GM18511 (cell line): ENCODE results near the gene DLK1.

ENCODE experiments used
- ATAC-seq: cut with Tn5 transposase; IDR thresholded peaks from one replicate; pipeline ENCODE4 v1.9.1; 2021; ENCODE audit warnings: mild to moderate bottlenecking, moderate library complexity; ENCODE audit not compliant: unreplicated experiment

Gene DLK1

DNA sequence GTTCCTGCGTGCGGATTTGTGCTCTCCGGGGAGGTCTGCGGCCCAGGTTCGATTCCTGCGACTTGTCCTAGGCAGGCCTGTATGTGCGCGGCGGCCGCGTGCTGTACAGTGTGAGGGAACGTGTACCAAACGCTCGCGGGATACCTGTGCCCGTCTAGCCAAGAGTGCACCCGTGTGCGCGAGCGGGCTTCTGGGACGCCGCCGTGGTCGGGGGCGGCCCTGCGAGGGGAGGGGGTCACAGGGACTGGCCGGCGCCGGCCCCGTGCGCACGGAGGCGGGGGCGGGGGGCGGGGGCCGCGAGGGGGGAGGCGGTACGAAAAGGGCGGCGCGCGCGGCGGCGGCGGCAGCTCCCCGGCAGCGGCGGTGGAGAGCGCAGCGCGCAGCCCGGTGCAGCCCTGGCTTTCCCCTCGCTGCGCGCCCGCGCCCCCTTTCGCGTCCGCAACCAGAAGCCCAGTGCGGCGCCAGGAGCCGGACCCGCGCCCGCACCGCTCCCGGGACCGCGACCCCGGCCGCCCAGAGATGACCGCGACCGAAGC is at the start of gene DLK1:
DLK1 (plus strand) TSS at position 343 of the 536 bp plus-strand sequence; CDS start at position 520, 177 bp downstream.
- no peak for ATAC-seq

DNA sequence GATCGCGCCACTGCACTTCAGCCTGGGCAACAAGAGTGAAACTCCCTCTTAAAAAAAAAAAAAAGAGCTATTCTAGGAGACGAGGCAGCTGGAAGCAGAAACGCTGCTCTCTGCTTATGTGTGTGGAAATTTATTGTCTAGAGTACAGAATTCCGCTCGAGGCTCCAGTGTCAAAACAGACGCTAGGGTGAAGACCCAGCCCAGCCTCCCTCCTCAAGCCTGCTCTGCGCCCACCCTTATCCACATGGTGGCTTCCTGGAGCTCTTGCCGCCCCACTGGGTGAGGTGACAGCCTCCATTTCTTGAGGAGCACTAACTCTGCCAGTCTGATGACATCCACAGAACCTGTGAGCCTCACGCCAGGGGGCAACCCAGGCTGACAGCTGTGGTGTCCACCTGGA is 49.5 kb upstream of the DLK1 start:
- no peak for ATAC-seq

DNA sequence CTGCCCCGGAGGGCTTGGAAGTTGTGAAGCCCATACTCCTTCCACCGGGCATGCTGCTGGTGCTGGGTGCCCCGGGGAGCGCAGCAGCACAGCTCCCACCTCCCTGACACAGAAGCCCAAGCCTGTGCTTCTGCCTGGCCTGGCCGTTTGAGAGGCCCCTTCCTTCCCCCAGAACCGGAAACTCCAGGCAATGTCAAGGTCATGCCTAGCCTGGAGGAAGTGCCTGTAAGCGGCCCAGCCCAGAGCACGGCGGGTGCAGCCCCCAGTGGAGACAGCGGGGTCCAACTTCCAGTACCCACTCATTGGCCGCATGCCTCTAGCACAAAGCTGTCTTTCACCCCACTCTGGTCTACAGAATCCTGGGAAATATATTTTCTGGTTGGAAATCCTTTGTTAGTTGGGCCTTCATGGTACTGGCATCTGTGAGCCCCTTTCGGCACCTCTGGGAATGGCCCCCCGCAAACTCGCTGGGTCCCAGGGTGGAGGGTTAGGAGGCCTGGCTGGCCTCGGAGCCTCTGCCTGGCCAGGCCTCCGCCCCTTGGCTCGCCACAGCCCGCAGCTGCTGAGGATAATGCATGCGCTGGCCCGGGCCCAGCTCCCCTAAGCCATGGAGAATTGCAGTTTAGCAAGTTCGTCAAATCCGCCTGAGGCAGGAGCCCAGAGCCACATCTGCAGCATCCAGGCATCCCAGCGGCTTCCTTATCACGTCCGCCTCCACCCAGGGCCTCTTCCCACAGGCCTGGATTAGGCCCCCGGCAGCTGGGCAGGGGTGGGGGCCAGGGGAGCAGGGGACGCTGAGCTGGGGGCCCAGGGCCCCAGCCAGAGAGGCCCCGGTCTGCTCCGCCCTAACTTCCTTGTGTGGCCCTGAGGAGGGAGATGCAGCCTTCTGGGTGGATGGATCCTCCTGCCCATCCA is 48.9 kb upstream of the DLK1 start:
- ATAC-seq, result no peak

- no peak for ATAC-seq
Observed at GRCh38 chr14:100678469-100678828, 48.2 kb upstream of the DLK1 start.

DNA sequence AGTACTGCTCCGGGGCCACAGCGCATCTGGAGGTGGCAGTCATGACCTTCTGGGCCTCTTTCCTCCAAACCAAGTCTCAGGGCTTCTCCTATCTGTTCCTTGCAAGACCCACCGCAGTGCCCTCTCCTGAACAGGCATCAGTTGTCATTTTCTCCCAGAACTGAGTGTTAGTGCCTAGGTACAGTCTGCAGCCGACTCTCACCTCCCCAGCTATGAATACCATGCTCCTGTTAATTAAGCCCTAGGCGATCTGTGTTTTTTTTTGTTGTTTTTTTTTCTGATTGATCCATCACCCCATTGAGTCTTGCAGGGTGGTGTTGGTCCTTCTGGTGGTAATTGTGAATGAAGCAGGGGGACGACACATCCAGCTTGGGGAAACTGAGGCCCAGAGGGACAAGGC is 47.5 kb upstream of the DLK1 start:
- no peak for ATAC-seq

DNA sequence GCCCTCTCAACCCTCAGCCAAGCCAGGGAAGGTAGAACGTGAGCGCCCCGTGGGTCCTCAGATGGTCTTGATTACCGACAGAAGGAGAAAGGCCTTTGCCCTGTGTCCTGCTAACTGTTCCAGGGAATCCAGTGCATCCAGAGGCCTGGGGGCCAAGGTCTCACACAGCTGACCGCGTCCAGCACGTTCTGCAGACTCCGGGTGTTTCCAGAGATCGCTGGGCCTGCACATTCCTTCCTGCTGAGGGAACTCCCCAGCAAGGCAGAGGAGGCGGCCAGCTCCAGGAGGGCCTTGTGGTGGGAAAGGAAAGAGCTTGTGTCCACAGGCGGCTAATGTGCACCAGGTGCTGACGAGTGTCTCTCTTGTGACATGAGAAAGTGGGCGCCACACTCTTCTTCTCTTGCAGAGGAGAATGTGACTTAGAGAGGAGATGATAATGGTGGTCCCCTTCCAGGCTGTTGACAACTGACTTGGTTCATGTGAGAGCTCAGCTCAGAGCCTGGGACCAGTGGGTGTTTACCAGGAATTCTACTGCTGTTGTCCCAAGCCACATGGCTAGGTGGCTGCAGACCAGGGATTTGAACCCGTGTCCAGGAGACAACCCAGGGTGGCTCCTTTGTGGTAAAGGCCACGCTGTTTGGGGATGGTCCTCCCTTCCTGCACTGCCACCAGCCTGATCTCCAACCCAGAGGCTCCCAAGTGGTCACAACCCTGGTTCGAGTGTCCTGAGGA is 46.8 kb upstream of the DLK1 start:
- no peak for ATAC-seq

DNA sequence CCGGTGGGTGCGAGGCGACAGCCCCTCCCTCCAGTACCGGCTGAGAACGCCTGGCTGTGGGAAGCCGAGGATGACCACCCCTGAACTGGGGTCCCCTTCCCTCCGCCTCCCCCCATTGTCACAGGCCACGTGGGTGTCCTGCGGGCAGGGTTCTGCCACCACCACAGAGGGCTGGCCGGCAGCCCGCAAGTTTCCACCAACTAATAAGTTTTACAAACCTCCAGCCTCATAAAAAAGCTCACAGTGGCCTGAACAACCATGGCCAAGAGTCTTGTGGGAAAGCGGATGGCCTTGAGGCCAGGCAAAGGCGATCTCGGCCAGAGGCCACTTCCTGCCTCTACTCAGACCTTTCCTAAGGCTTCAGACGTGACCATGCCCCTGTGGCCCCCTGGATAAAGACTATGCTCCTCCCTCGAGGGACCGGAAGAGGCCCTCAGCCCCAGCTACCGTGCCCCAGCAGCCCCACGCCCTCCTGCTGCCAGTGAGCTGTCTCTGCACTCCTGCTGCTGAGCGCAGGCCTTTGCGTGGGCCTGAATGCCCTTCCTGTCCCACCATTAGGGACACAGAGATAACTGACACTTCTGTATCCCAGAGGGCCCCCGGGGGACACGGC is 46.1 kb upstream of the DLK1 start:
- ATAC-seq, result no peak

- no peak for ATAC-seq
Observed at GRCh38 chr14:100681111-100681510, 45.6 kb upstream of the DLK1 start.

GRCh38 chr14:100682749-100683148 is 43.9 kb upstream of the DLK1 start:
- ATAC-seq, result no peak

- no peak for ATAC-seq
Observed at GRCh38 chr14:100683578-100683977, 43.1 kb upstream of the DLK1 start.

GRCh38 chr14:100684154-100684553 is 42.5 kb upstream of the DLK1 start:
- ATAC-seq, result no peak

DNA sequence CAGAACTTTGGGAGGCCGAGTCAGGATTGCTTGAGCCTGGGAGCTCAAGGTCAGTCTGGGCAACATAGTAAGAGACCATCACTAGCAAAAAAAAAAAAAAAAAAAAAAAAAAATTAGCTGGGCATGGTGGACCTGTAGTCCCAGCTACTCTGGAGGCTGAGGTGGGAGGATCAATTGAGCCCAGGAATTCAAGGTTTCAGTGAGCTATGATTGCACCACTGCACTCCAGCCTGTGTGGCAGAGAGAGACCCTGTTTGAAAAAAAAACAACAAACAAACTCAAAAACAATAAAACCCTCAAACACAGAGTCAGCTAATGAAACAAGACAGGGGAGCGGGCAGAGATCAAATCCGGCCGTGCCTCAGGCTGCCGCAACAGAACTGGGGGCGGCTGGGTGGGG is 41.7 kb upstream of the DLK1 start:
- ATAC-seq, result no peak

GRCh38 chr14:100686858-100687257 is 39.8 kb upstream of the DLK1 start:
- ATAC-seq, result no peak

GRCh38 chr14:100687386-100687785 is 39.3 kb upstream of the DLK1 start:
- no peak for ATAC-seq

- ATAC-seq, result no peak
Observed at GRCh38 chr14:100688051-100688450, 38.6 kb upstream of the DLK1 start.

- ATAC-seq, result no peak
Observed at GRCh38 chr14:100688598-100689461, 37.9 kb upstream of the DLK1 start.

- no peak for ATAC-seq
Observed at GRCh38 chr14:100690672-100691071, 36.0 kb upstream of the DLK1 start.

DNA sequence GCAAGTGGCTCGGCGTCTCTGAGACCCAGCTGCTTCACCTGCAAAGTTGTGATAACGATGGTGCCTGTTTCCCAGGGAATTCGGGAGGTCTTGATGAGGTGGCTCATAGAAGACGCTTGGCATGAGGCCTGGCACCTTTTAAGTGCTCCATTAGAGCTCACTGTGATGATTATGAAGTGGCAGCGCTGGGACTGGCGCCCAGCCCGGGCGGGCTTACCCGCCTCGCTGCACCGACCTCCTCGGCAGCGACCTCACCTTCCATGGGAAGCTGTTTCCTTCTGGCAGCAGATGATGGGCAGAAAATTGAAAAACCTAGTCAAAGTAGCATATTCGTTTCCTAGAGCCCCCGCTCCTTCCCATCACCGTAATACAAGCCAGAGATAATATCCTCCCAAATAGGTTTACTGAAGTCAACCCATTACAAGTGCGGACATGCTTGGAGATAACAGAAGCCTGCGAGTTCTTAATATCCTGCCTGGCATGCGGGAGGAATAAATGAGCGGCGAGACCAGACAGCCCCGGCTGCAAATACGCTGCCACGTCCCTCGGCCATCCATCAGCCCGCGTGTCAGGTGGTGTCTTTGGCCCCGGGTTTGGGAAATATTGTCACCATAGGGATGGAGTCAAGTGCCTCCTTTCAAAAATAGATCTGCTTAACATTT is 35.2 kb upstream of the DLK1 start:
- ATAC-seq, result no peak

- ATAC-seq, result no peak
Observed at GRCh38 chr14:100692256-100692655, 34.4 kb upstream of the DLK1 start.
